Gastroesophageal sphincter (tissue), 3 donors: Measurements from ENCODE around the gene CAMK1D.

Experiments
- CTCF ChIP-seq, 4 experiments: fragments of 200-600 bp in 2 of 4; fragments of 450-650 bp in 2 of 4; sonication (generic) in 1 of 4; IDR thresholded peaks; one replicate each; pipeline ENCODE4 v1.5.1; 2017 to 2019; ENCODE audit warnings: antibody characterized with exemption in 4 of 4, mild to moderate bottlenecking in 2 of 4, moderate library complexity in 2 of 4
- POLR2AphosphoS5 ChIP-seq: sonication (generic); formaldehyde crosslinking; IDR thresholded peaks from one replicate; pipeline ENCODE4 v1.6.1; 2017; ENCODE audit warnings: antibody characterized with exemption

GRCh38 chr10:12657489-12657888 is 308.1 kb downstream of the CAMK1D start:
- TF ChIP-seq POLR2AphosphoS5: no peak
- TF ChIP-seq CTCF (IDR thresholded peaks at IDR 0.05): no peak
